Stimulated activated naive CD8-positive, alpha-beta T cell treated with anti-CD3 and anti-CD28 coated beads, Interleukin-15, Interleukin-2, amounts not matched to agents 100 U/mL and 50 U/mL, for 24 hours (primary cell): ENCODE data around the gene SEMA4D.
"Not testable (repeated sequence)": the region's sequence is repeated elsewhere in the genome, so short reads cannot be mapped to it uniquely, and the experiment has no call there.

Experiments
- ATAC-seq: fragments of 150-1000 bp; cut with Tn5 transposase; one replicate; pipeline ENCODE4 v1.10.0; 2021
- DNase-seq: peaks from one replicate; pipeline ENCODE4 v3.0.0; 2021

SEMA4D gene

DNA sequence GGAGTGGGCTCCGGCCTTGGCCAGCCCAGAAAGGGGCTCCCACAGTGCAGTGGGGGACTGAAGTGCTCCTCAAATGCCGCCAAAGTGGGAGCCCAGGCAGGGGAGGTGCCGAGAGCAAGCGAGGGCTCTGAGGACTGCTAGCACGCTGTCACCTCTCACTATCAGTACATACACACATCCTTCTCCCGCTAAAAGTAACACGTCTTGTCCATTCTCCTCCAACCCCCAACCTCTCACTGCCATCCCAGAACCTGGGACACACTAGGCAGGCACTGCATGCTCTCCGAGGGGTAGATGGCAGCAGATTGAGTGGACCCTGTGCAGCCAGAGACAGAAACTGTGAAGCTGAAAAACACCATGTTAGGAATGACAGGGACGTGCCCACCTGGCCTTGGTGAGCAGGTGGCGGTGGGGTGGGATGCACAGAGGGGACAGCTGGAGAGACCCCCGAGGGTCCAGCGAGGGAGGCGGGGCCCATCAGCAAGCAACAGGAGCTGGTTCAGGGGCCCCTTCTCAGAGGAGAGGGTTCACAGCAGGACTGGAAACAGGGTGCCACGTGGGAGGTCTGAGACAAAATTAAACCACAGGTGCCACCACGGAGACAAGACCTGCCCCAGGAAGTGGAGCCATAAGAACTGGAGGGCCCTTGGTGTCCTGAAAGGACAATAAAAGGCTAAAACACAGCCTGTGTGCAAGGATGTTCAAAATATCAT is 16.9 kb downstream of the SEMA4D start:
- no peak for ATAC-seq
- DNase-seq = peak; percentile 57

DNA sequence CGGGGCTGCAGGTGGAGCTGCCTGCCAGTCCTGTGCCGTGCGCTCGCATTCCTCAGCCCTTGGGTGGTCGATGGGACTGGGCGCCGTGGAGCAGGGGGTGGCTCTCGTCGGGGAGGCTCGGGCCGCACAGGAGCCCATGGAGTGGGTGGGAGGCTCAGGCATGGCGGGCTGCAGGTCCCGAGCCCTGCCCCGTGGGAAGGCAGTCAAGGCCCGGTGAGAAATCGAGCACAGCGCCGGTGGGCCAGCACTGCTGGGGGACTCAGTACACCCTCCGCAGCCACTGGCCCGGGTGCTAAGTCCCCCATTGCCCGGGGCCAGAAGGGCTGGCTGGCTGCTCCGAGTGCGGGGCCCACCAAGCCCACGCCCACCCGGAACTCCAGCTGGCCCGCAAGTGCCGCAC is 17.5 kb downstream of the SEMA4D start:
- ATAC-seq, DNase-seq: not testable (repeated sequence)

DNA sequence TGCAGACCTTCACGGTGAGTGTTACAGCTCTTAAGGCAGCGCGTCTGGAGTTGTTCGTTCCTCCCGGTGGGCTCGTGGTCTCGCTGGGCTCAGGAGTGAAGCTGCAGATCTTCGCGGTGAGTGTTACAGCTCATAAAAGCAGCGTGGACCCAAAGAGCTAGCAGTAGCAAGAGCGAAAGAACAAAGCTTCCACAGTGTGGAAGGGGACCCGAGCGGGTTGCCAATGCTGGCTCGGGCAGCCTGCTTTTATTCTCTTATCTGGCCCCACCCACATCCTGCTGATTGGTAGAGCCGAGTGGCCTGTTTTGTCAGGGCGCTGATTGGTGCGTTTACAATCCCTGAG is 18.3 kb downstream of the SEMA4D start:
- ATAC-seq = not testable (repeated sequence)
- DNase-seq = peak; percentile 70

DNA sequence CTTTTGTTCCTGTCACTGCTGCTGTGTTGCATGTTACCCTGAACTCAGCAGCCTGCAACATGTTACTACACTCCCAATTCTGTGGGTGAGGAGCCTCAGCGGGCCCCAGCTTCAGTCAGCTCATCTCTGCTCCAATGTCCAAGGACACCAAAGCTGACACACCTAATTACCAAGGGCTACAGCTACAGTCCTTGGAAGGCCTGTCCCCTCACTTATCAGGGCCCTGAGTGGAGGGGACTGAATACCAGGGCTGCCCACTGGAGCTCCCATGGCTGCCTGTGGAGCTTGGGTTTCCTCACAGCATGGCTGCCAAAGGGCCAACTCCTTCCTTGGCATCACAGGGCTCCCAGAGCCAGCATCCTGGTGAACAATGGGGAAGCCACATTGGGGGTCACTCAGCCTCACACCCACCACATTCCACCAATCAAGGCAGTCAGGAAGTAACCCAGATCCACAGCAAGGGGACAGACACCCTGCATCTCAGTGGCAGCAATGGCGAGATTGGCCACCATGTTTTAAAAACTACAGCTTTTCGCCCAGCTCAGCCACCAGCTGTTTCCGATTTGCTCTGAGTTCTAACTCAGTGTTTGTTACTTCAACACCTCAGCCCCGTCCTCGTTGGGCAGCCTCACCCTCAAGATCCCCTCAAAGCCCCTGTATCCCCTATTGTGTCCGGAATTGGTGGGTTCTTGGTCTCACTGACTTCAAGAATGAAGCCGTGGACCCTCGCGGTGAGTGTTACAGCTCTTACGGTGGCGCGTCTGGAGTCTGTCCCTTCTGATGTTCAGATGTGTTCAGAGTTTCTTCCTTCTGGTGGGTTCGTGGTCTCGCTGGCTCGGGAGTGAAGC is 18.9 kb downstream of the SEMA4D start:
- DNase-seq = peak; percentile 64
- ATAC-seq = peak; percentile 37

DNA sequence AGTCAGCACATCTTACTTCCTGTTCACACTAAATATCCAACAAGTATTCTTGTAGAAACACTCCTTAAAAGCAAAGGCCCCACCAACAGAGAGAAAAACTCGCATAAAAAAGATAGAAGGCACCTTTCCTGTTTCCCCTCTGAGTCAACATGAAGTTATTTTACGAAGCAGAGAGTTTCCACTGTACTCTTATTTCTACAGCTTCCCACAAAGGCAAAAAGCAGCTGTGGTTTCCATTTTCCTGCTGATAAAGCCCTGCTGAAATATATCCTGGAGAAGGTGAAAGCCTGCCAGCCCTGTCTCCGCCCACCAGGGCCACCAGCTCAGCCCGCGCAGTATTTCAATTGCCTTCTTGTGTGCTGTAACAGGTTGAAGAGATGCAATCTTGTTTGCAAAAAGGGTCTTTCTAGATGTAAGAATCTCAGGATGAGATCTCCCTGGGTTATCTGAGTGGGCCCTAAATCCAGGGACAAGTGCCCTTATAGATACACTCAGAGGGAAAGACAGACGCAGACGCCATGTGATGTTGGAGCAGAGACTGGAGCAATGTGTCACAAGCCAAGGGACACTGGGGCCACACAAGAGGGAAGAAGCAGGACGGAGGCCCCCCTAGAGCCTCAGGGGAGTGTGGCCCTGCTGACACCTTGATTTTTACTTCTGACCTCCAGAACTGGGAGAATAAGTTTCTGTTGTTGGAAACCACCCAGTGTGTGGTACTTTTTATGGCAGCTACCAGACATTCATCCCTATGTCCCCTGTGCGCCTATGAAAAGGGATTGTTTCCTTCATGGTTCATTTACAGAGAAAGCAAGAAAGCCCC is 19.9 kb downstream of the SEMA4D start:
- ATAC-seq (peak; percentile 30), DNase-seq (peak; percentile 62)

DNA sequence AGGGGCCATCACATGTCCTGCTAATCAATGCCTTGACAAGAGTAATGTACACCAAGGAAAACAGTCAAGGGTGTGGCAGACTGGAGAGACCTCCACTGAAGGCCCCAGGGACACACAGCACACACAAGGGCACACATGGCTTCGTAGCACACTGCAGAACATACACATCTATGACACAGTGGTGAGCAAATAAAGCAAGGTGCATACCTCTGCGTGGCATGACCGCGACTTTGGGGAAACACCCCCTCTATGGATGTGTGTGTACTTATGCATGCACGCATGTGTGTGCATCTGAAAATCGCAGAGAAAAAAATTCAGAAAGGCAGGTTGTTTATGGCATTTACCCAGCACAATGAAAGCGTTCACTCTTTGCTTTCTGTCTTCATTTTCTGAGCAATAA is 20.5 kb downstream of the SEMA4D start:
- ATAC-seq (peak; percentile 33), DNase-seq (no peak)

DNA sequence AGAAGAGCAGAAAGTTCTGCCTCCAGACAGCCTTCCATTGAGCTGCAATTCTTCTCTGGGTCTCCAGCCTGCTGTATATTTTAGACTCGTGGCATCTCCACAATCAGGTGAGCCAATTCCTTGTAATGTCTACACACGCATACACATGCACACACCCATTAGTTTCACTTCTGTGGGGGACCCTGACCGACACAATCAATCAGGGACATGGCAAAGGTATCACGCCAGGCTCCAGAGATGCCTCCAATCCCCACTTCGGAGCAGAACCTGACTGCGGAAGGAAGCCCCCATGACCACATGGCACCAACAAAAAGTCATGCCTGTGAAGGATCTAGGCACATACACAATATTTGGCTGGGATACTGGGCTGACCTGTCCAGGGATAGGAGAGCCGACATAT is 21.4 kb downstream of the SEMA4D start:
- ATAC-seq (no peak), DNase-seq (no peak)

DNA sequence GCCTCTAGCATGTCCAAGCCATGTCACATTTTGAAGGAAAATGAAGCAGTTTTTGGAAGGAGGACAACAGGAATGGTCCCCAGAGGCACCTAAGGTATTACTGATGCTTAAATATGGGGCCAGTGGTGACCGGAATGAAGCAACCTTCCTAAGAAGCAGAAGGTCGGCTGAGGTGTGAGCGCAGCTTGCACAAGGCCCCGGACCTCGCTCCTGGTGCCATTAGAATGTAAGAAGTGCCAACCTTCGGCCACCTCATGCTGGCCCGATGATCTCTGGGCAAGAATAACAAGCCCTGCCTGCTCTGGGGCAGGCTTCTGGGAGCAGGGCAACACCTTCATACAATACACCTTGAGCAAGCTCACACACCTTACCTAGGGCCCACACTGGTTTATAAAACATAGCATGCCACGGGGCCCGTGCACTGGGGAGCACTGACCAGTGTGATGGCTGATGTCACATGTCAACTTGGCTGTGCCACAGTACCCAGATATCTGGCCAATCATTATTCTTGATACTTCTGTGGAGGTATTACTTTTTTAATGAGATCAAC is 21.9 kb downstream of the SEMA4D start:
- DNase-seq (no peak), ATAC-seq (no peak)

DNA sequence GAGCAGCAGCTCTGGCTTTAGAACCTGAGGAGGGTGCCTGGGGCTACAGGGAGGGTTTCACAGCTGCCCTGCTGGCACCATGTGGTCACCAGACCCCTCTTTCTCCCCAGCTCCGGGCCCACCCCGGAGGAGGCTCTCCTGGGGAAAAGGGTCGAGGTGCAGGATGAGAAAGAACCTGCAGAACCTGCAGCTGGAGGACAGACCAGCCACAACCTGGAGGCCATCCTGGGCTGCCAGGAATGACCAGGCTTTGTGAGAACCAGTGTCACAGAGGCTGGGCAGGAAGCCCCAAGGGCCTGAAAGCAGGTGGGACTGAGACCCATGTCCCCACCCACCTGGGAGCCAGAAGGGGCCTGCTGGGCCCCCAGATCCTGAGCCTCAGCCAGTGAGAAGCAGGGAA is 23.0 kb downstream of the SEMA4D start:
- DNase-seq (no peak), ATAC-seq (no peak)

DNA sequence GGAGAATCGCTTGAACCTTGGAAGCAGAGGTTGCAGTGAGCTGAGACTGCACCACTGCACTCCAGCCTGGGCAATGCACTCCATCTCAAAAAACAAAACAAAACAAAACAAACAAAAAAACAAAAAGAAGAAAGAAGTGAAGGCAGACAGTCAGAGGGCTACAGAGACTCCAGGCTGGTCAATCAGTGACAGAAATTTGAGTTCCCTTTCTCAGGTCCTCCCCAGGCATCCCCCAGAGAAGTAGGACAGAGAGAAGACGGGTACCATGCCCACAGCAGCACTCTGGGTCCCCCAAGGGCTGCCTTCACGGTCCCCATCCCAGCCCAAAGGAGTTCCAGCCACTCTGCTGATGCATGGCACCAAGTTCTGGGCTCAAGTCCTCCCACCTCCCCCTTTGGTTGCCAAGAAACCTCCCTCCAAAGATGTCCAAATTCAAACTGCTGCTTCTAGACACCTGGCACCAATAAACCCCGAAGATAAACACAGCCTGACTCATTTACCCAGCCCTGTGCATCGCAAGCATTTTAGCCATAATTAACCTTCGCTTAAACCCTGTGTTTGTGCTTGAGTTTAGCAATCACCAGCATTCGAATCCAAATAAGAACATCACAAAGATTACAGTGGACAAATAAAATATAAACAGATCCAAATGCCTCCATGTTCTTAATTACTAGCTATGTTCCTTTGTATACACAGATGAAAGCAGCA is 24.0 kb downstream of the SEMA4D start:
- DNase-seq (no peak), ATAC-seq (no peak)

DNA sequence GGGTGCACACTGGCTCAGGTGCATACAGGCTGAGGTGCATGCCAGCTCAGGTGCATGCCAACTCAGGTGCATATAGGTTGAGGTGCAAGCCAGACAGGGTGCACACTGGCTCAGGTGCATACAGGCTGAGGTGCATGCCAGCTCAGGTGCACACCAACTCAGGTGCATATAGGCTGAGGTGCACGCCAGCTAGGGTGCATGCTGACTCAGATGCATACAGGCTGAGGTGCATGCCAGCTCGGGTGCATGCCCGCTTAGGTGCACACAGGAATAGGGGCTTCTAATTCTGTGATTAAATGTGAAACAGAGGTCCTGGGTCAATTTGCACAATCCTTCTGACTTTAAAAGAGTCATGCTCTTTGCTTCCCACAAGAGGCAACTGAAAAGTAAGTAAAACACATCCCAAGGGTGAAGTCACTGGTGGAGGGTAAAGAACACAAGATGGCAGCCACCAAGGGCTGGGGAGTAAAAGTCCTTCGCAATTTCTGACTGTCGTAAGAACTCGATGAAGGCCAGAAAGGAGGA is 26.1 kb downstream of the SEMA4D start:
- DNase-seq, ATAC-seq: not testable (repeated sequence)

DNA sequence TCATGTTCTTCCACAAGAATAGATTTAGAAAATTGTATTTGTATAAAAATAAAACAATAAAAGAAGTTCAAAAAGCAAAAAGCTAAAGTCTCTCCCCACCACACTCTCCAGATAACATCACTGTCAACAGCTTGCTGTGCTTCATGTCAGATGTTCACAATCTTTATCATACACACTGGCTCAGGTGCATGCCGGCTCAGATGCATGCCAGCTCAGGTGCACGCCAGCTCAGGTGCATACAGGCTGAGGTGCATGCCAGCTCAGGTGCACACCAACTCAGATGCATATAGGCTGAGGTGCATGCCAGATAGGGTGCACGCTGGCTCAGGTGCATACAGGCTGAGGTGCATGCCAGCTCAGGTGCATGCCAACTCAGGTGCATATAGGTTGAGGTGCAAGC is 26.5 kb downstream of the SEMA4D start:
- ATAC-seq = no peak
- no peak for DNase-seq

DNA sequence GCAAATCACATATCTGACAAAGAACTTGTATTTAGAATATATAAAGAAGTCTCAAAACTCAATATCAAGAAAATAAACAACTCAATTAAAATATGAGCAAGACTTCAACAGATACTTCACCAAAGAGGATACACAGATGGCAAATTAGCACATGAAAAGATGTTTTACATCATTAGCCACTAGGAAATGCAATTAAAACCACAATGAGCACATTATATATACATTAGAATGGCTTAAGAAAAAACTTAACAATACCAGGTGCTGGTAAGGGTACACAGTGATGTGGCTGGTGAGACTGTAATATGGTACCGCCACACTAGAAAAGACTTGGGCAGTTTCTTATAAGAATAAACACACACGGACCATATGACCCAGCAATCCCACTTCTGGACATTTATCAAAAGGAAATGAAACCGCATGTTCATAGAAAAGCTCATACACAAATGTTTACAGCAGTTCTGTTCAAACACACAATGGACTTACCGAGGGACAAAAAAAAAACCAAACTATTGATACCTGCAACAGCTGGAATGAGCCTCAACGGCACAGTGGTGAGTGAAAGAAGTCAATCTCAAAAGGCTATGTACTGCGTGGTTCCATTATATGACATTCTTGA is 27.6 kb downstream of the SEMA4D start:
- ATAC-seq (no peak), DNase-seq (no peak)

DNA sequence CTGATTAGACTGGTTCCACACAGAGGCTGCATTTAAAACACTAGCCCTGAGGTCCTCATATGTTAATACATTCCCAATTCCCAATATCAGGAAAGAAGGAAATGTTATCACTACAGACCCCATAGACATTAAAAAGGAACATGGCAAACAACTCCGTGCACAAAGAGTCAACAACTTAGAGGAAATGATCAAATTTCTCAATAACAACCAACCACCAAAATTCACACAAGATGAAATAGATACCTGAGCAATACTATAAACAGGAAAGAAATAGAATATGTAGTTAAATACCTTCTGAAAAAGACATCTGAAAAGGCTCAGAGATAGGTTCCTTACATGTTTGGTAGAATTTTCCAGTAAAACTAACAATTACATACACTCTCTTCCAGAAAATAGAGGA is 28.9 kb downstream of the SEMA4D start:
- DNase-seq = no peak
- ATAC-seq = no peak

DNA sequence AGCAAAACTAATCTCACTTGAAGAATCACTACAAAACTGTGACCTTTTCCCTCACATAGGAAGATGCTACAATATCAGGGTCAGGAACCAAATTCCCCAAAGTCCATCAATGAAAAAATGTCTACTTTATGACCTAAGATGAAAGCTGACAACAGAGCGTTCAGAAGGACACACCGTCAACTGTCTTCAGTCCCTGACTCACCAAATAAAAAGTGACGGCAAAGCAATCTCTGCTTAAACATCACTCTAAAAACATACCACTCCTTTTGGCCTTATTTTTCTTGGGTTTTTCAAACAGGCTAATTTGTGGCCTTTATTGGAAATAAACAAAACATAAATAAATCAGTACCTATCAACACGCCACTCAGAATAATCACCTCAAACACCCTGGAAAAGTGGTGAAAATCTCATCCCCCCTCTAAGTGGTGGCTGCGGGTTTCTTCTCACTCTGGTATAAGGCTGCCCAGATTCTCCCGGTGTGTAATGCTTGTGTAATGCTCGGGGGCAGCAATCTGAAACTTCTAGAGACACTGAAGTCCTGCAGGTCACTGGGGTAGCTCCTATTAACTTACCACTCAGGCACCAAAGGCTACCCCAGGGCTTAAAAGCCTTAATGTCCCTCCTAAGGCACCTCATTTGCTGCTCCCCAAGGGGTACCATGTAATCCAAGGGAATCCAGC is 29.5 kb downstream of the SEMA4D start:
- ATAC-seq (no peak), DNase-seq (peak; percentile 18)

DNA sequence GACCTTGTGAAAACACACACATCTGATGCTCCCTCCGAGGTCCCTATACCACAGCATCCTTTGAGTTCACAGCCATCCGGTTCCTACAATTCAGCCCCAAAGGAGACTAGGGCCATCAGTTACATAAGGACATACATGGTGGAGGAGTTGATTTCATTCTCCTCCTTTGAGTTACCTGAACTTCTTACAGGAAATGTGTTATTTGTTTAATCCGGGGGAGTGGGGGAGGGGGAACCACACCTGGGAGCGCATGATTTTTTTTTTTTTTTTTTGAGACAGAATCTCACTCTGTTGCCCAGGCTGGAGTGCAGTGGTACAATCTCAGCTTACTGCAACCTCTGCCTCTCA is 30.7 kb downstream of the SEMA4D start:
- DNase-seq (no peak), ATAC-seq (no peak)

DNA sequence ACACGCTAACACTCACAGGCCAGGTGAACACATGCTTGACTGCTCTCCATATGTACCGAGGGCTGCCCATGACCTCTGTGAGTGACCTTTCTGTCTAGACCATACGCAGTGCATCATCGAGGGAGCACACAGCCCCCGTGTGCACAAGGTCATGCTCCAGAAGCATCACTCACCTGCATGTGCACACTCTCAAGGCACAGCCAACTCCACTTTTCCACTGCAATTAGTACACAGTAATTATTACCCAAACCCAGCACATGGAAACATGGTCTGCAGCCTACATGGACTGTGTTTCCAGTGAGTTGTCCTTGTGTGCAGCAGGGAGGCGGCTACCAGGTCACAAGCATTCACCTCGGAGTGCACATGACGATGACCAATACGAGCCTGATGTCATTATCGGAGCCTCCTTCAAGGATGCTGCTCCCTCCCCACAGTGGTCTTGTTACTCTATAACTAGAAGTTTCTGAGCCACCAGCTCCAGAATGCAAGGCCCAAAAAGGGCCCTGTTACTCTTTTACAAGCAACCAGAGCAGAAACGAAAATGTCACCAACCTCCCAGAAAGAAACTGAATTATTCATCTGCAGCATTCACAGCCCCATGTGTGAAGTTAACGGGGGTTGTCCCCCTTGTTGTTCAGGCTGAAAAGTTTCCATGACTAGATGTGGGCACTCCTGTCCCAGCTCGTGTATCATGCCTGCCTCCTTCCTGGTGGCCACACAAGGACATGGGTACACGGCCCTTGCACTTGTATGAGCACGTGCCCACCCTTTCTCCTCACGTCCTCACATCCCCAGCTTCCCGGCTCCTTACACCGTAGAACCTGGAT is 31.2 kb downstream of the SEMA4D start:
- ATAC-seq (peak; percentile 73), DNase-seq (peak; percentile 67)

DNA sequence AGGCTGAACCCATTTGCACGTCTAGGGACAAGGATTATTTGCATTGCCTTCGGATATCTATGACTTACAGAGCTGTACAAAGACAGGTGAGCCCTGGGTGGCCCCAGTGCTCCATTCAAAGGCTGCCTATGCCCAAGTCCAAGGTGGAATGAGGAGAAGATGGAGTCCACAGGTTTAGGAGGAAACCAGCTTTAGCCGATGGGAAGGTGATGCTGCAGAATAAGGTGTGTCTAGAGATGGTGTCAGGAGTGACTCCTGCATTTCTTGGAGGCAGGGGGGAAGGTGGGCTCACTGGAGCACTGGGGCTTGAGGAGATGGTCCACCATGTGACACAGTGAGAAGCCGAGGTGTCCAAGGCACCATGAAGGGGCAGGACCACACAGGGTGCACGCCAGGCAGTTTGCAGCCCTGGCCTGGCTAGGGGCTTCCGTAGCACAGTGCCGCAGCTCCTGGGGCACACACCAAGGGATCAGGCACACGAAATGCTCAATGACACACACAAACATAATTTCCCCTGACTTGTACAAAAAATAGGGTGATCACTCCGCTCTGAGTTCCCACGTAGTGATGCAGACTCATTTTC is 32.1 kb downstream of the SEMA4D start:
- ATAC-seq (no peak), DNase-seq (no peak)

DNA sequence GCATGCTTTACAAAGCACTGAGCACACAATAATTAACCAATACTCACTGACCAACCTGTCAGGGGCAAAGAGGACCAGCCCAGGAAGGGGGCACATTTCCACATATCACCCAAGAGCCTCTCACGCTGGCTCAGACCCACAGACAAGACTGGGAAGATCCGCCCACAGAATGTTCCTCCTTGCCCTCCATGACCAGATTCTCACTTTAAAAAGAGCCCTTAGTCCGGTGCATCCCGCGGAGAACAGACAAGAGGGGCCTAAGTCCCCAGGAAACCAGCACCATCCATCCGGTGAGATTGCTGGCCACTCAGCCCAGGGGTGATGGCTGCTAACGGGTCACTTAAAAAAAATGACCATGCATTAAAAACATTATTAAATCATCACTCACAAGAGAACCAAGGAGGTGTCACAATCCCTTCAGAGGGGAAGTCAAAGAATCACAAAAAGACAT is 32.9 kb downstream of the SEMA4D start:
- DNase-seq (no peak), ATAC-seq (no peak)
